ENCODE results near the gene AARSD1. TPM values are rescaled to one million over a fixed set of nuclear protein-coding genes. Genes with fewer than 3 reads are reported as not detected.

AARSD1 gene
- total and polyA plus RNA-seq, 2 experiments from 2014 or later: 25.7 to 74.4 TPM

DNA sequence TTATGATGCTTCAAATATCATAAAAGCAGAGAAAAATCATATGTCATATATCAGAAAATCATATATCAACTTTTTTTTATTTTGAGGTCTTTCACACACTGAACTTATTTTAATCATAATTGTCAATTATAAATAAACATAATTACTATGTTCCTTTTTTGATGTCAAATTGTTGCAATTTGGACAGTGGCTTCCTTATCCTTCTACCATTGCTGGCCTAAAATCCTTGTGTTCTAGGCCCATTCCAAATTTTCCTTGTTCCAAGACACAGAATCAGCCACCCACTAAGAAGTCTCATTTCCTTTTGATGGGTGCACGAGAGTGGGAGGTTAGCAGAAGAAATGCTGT is 34.8 kb downstream of the AARSD1 start:
- Histone ChIP-seq H3K36me3 (ENCODE audit: insufficient read depth) (no peaks in the 10 kb centered on the region), H3K27ac (ENCODE audit: low read depth) (no peak overlapping the region), H3K9me2 (ENCODE audit: insufficient read depth) (no peaks in the 10 kb centered on the region), H2AFZ (no peak overlapping the region), H3K27me3 (ENCODE audit: insufficient read depth) (no peaks in the 10 kb centered on the region), H3K4me3 (no peak overlapping the region), H3F3A (replicated peaks; ENCODE audit: low read depth) (no peaks in the 10 kb centered on the region), H3K4me2 (no peak overlapping the region), H3K79me2 (replicated peaks; ENCODE audit: insufficient read depth) (no peaks in the 10 kb centered on the region), H3K4me1 (ENCODE audit: insufficient read depth) (no peaks in the 10 kb centered on the region), H4K20me1 (replicated peaks; ENCODE audit: insufficient read depth) (no peaks in the 10 kb centered on the region)
- DNase-seq (ENCODE audit: low spot score) (no peak), ATAC-seq (no peak)
- H3K36me3 Mint-ChIP-seq (ENCODE audit: low read depth): no peaks in the 10 kb centered on the region
- H3K9me3 Mint-ChIP-seq: no peaks in the 10 kb centered on the region
- H3K27ac Mint-ChIP-seq: no peak overlapping the region
- H3K4me1 Mint-ChIP-seq: peaks cover 14% of the 10 kb centered on the region
- peaks cover 1% of the 10 kb centered on the region for H3K27me3 Mint-ChIP-seq (ENCODE audit: insufficient read depth, low read depth, poor library complexity)
- no peak overlapping the region for H3K4me3 Mint-ChIP-seq
- TF ChIP-seq ZNF331 (CRISPR knock-in tag; IDR thresholded peaks at IDR 0.05; ENCODE audit: low read depth) (no peak), EZH2 (IDR thresholded peaks at IDR 0.05; ENCODE audit: low read depth, unreplicated experiment) (no peak), JUNB (IDR thresholded peaks at IDR 0.05; ENCODE audit: unreplicated experiment) (no peak), POLR2AphosphoS5 (IDR thresholded peaks at IDR 0.05; ENCODE audit: low read depth) (no peak), STAT1 (IDR thresholded peaks at IDR 0.05; ENCODE audit: unreplicated experiment) (no peak), ZNF462 (CRISPR knock-in tag; IDR thresholded peaks at IDR 0.05) (no peak), NANOG (IDR thresholded peaks at IDR 0.05; ENCODE audit: borderline replicate concordance) (no peak), EZH2phosphoT487 (IDR thresholded peaks at IDR 0.05; ENCODE audit: unreplicated experiment) (no peak), CTCF (conservative IDR thresholded peaks at IDR 0.05; ENCODE audit: low read depth in 2 of 2) (no peak), CREB1 (CRISPR knock-in tag; IDR thresholded peaks at IDR 0.05; ENCODE audit: low read depth) (no peak), ZNF114 (CRISPR knock-in tag; IDR thresholded peaks at IDR 0.05) (no peak), REST (IDR thresholded peaks at IDR 0.05; ENCODE audit: unreplicated experiment) (no peak)
- TF ChIP-seq, protein P1, sequence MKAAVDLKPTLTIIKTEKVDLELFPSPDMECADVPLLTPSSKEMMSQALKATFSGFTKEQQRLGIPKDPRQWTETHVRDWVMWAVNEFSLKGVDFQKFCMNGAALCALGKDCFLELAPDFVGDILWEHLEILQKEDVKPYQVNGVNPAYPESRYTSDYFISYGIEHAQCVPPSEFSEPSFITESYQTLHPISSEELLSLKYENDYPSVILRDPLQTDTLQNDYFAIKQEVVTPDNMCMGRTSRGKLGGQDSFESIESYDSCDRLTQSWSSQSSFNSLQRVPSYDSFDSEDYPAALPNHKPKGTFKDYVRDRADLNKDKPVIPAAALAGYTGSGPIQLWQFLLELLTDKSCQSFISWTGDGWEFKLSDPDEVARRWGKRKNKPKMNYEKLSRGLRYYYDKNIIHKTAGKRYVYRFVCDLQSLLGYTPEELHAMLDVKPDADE (IDR thresholded peaks at IDR 0.05): no peak

Data from GM23338 (cell line).